Endodermal cell (in vitro differentiated cells): ENCODE measurements around the gene POMP. TPM values are rescaled to one million over a fixed set of nuclear protein-coding genes. Genes with fewer than 3 reads are reported as not detected.

Source experiments
- DNase-seq: peaks from one replicate; pipeline ENCODE4 v3.0.0-alpha.2; 2017
- H3K27ac ChIP-seq: 2 replicates; pipeline ENCODE4 v1.5.1; 2013; ENCODE audit warnings: mild to moderate bottlenecking, low read depth, low read length, moderate library complexity
- H3K27me3 ChIP-seq: 2 replicates; pipeline ENCODE4 v1.6.1; 2013; ENCODE audit warnings: mild to moderate bottlenecking, low read length, moderate library complexity; ENCODE audit not compliant: insufficient read depth, control insufficient read depth, poor library complexity, severe bottlenecking
- H3K36me3 ChIP-seq: 2 replicates; pipeline ENCODE4 v1.7.0; 2013; ENCODE audit warnings: mild to moderate bottlenecking, low read length, moderate library complexity; ENCODE audit not compliant: control insufficient read depth, insufficient read depth
- H3K4me1 ChIP-seq: one replicate; pipeline ENCODE4 v1.7.0; 2013; ENCODE audit warnings: low read length; ENCODE audit not compliant: control insufficient read depth, insufficient read depth
- H3K4me3 ChIP-seq: 2 replicates; pipeline ENCODE4 v1.5.1; 2013; ENCODE audit warnings: mild to moderate bottlenecking, low read length, moderate library complexity
- H3K9ac ChIP-seq: 2 replicates; pipeline ENCODE4 v1.6.1; 2013; ENCODE audit warnings: mild to moderate bottlenecking, low read length, moderate library complexity; ENCODE audit not compliant: poor library complexity, severe bottlenecking; ENCODE audit errors: extremely low read depth
- H3K9me3 ChIP-seq: 2 replicates; pipeline ENCODE4 v1.6.1; 2013; ENCODE audit warnings: mild to moderate bottlenecking, low read length, moderate library complexity; ENCODE audit not compliant: control insufficient read depth
- H3K27ac Mint-ChIP-seq: 2 replicates; pipeline ENCODE4 v1.8.0; 2020; ENCODE audit warnings: mixed read lengths
- H3K27me3 Mint-ChIP-seq: 2 replicates; pipeline ENCODE4 v1.8.0; 2021; ENCODE audit warnings: mild to moderate bottlenecking, mixed read lengths; ENCODE audit not compliant: insufficient read depth
- H3K36me3 Mint-ChIP-seq: 2 replicates; pipeline ENCODE4 v1.8.0; 2020; ENCODE audit warnings: low read depth, mixed read lengths
- H3K4me1 Mint-ChIP-seq: 2 replicates; pipeline ENCODE4 v1.8.0; 2020; ENCODE audit warnings: mixed read lengths
- H3K4me3 Mint-ChIP-seq: 2 replicates; pipeline ENCODE4 v1.8.0; 2020; ENCODE audit warnings: mild to moderate bottlenecking, moderate library complexity, mixed read lengths
- H3K9me3 Mint-ChIP-seq: 2 replicates; pipeline ENCODE4 v1.8.0; 2020; ENCODE audit warnings: mild to moderate bottlenecking, mixed read lengths
- WGBS, 2 experiments: methylation state at CpG; one replicate each; pipeline versions ENCODE4 v1.1.5 to v1.1.7; 2013; ENCODE audit warnings: missing lambda C conversion rate in 2 of 2, mixed read lengths in 1 of 2; ENCODE audit not compliant: insufficient coverage in 1 of 2, insufficient read length in 1 of 2; 5-methylcytosine and 5-hydroxymethylcytosine counted together
- total RNA-seq, 2 donors: library from RNA; stranded (reverse); fragmentation: NEBNext Ultra II Directional in 1 of 2; extraction: Animal tissue kit (Norgen Biotek cat#: 25700) in 1 of 2; gene quantifications; 2 replicates in 1 of 2; 3 replicates in 1 of 2; pipeline ENCODE4 v1.2.1, GENCODE V29; 2021
- TF ChIP-seq, protein P1 (sequence below): fragments of 200-600 bp; sonication (generic); conservative IDR thresholded peaks from 2 replicates; pipeline ENCODE4 v1.5.0; 2021; ENCODE audit warnings: antibody characterized with exemption, mild to moderate bottlenecking

Gene POMP
- total RNA-seq, 2 donors from 2014 or later, result 88.8 to 95.4 TPM

DNA sequence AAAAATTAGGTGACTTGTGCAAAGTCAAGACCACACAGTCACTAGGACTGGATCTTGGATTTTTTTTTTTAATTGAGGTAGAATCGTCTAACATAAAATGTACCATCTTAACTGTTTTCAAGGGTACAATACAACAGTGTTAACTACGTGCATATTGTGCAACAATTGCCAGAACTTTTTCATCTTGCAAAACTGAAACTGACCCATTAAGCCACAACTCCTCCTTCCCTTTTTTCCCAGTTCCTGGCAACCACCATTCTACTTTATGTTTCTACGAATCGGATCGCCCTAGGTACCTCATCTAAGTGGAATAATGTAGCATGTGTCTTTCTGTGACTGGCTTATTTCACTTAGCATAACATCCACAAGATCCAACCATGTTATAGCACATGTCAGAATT lies 37.5 kb upstream of the POMP start:
- no peak overlapping the region for H3K9ac ChIP-seq
- DNase-seq, result no peak
- no peaks in the 10 kb centered on the region for H3K36me3 Mint-ChIP-seq
- H3K4me3 Mint-ChIP-seq, result no peak overlapping the region
- WGBS, 2 experiments, result 98 to 100% methylated on average over 2 to 5 of the region's 5 CpGs
- no peak overlapping the region for H3K27ac Mint-ChIP-seq
- H3K4me1 Mint-ChIP-seq, result peaks cover 25% of the 10 kb centered on the region
- peaks cover 15% of the 10 kb centered on the region for H3K27me3 Mint-ChIP-seq
- TF ChIP-seq, protein P1, sequence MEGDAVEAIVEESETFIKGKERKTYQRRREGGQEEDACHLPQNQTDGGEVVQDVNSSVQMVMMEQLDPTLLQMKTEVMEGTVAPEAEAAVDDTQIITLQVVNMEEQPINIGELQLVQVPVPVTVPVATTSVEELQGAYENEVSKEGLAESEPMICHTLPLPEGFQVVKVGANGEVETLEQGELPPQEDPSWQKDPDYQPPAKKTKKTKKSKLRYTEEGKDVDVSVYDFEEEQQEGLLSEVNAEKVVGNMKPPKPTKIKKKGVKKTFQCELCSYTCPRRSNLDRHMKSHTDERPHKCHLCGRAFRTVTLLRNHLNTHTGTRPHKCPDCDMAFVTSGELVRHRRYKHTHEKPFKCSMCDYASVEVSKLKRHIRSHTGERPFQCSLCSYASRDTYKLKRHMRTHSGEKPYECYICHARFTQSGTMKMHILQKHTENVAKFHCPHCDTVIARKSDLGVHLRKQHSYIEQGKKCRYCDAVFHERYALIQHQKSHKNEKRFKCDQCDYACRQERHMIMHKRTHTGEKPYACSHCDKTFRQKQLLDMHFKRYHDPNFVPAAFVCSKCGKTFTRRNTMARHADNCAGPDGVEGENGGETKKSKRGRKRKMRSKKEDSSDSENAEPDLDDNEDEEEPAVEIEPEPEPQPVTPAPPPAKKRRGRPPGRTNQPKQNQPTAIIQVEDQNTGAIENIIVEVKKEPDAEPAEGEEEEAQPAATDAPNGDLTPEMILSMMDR, result no peak
- H3K4me3 ChIP-seq, result no peak overlapping the region
- no peaks in the 10 kb centered on the region for H3K36me3 ChIP-seq
- no peaks in the 10 kb centered on the region for H3K9me3 ChIP-seq
- peaks cover 5% of the 10 kb centered on the region for H3K4me1 ChIP-seq
- H3K9me3 Mint-ChIP-seq, result no peaks in the 10 kb centered on the region
- no peaks in the 10 kb centered on the region for H3K27me3 ChIP-seq
- H3K27ac ChIP-seq, result no peak overlapping the region

GRCh38 chr13:28622286-28622685 lies 36.6 kb upstream of the POMP start:
- Mint-ChIP-seq H3K36me3 (no peaks in the 10 kb centered on the region), H3K9me3 (no peaks in the 10 kb centered on the region), H3K4me3 (no peak overlapping the region), H3K27me3 (peaks cover 16% of the 10 kb centered on the region), H3K27ac (no peak overlapping the region), H3K4me1 (peaks cover 29% of the 10 kb centered on the region)
- no peak for DNase-seq
- TF ChIP-seq, protein P1, result no peak
- H3K4me3 ChIP-seq, result no peak overlapping the region
- H3K9ac ChIP-seq, result no peak overlapping the region
- H3K36me3 ChIP-seq, result no peaks in the 10 kb centered on the region
- 93 to 97% methylated on average over 7 to 8 of the region's 8 CpGs for WGBS, 2 experiments
- H3K27ac ChIP-seq, result no peak overlapping the region
- peaks cover 1% of the 10 kb centered on the region for H3K27me3 ChIP-seq
- peaks cover 10% of the 10 kb centered on the region for H3K4me1 ChIP-seq
- H3K9me3 ChIP-seq, result no peaks in the 10 kb centered on the region

GRCh38 chr13:28623782-28624706 lies 34.9 kb upstream of the POMP start:
- Mint-ChIP-seq H3K27me3 (peaks cover 24% of the 10 kb centered on the region), H3K4me1 (peaks cover 29% of the 10 kb centered on the region)

More at GRCh38 chr13:28623782-28624706, 34.9 kb upstream of the POMP start:
- Mint-ChIP-seq H3K36me3 (no peaks in the 10 kb centered on the region), H3K4me3 (no peak overlapping the region), H3K9me3 (no peaks in the 10 kb centered on the region), H3K27ac (no peak overlapping the region)
- TF ChIP-seq, protein P1, result no peak
- H3K4me1 ChIP-seq, result peaks cover 10% of the 10 kb centered on the region
- no peak overlapping the region for H3K27ac ChIP-seq
- no peak overlapping the region for H3K9ac ChIP-seq
- DNase-seq, result no peak
- peaks cover 11% of the 10 kb centered on the region for H3K27me3 ChIP-seq
- H3K36me3 ChIP-seq, result no peaks in the 10 kb centered on the region
- H3K4me3 ChIP-seq, result no peak overlapping the region
- WGBS, 2 experiments, result 80 to 87% methylated on average over 4 to 15 of the region's 15 CpGs
- H3K9me3 ChIP-seq, result no peaks in the 10 kb centered on the region
